Measurements from ENCODE around the gene XPR1.

Gene XPR1

DNA sequence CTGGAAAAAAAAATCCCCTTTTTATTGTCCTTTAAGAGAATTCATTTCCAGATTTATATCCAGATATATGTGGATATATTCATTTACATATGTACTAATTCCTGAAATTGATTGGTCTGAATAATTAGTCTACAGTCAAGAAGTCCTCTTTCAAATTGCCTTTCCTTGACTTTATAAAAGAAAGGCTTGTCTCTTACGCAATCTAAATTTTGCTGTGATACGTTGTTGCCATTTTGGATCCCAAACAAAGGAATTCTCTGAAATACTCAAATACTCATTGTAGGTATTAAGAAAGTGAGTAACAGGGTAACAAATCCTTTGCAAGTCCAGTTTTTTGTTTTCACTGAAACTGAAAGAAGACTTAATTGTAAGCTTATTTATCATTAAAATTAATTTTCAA, 144.0 kb downstream of the XPR1 start:
- H3K4me3 ChIP-seq (ENCODE audit: insufficient read depth, low read depth, low read length), result no peak overlapping the region
- H3K27me3 ChIP-seq (ENCODE audit: control insufficient read depth, insufficient read depth, low read length, poor library complexity, severe bottlenecking), result no peaks in the 10 kb centered on the region
- no peaks in the 10 kb centered on the region for H3K4me1 ChIP-seq (ENCODE audit: control insufficient read depth, insufficient read depth, low read length)
- H3K36me3 ChIP-seq (ENCODE audit: control insufficient read depth, insufficient read depth, low read length), result no peaks in the 10 kb centered on the region
- 92 to 100% methylated on average over 2 of the region's 2 CpGs for WGBS, 2 experiments
- no peak overlapping the region for H3K27ac ChIP-seq (ENCODE audit: insufficient read depth, low read depth, low read length, poor library complexity, severe bottlenecking)
- H3K9me3 ChIP-seq (ENCODE audit: control insufficient read depth, low read length), result no peaks in the 10 kb centered on the region

DNA sequence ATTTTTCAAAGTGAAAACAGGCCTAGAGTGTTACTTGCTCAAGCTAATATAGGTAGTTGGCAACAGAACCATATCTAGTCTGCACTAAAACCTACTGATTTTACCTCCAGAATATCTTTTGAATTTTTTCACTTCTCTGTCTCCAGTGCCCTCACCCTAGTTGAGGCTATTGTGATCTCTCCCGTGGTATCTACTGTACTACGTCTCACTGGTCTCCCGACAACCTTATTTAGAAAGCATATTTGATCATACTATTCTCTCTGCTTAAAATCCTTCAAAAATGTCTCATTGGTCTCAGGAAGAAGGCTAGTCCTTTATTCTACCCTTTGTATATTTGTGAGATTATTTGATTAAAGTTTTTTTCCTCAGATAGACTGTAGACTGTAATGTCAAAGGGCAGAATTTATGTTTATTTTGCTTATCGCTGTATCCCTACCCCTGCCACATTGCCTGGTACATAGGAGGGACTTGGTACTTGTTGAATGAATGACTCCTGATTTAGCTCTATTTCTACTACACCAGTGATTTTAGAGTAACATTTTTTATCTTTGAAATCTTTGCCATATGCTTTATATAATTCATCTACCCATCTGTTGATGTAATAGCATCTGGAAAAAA, 145.4 kb downstream of the XPR1 start:
- Histone ChIP-seq H3K9me3 (ENCODE audit: control insufficient read depth, low read length) (no peaks in the 10 kb centered on the region), H3K27me3 (ENCODE audit: control insufficient read depth, insufficient read depth, low read length, poor library complexity, severe bottlenecking) (no peaks in the 10 kb centered on the region), H3K4me1 (ENCODE audit: control insufficient read depth, insufficient read depth, low read length) (no peaks in the 10 kb centered on the region), H3K4me3 (ENCODE audit: insufficient read depth, low read depth, low read length) (no peak overlapping the region), H3K36me3 (ENCODE audit: control insufficient read depth, insufficient read depth, low read length) (no peaks in the 10 kb centered on the region), H3K27ac (ENCODE audit: insufficient read depth, low read depth, low read length, poor library complexity, severe bottlenecking) (no peak overlapping the region)
- WGBS, 2 experiments, result 85 to 86% methylated on average over 3 to 4 of the region's 4 CpGs

DNA sequence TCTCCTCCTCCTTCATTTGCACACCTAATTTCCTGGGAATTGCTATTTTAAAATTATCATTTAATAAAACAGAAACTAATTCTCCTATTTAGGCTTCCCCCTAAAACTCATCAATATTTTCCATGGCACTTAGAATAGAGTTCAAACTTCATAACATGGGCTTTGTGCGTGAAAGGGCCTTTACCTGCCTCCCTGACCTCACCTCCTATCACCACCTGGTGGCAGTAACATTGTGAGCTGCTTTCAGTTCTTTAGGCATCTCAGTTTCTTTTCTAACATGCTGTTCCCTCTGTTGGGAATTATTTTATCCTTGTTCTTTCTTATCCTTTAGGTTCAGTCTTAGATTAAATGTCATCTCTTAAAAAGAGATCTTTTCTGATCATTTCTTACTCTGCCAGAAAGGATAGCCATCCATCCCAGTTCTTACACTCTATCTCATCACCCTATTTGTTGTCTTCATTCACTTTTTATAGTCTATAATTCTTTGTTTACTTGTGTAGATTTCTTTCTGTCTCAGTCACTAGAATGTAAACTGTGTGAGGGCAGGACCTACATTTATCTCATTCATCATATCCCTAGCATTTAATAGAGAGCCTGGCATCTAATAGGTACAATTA, 147.1 kb downstream of the XPR1 start:
- WGBS, 2 experiments, result 56 to 73% methylated on average over 1 of the region's 1 CpG
- no peak overlapping the region for H3K27ac ChIP-seq (ENCODE audit: insufficient read depth, low read depth, low read length, poor library complexity, severe bottlenecking)
- H3K4me1 ChIP-seq (ENCODE audit: control insufficient read depth, insufficient read depth, low read length), result no peaks in the 10 kb centered on the region
- no peaks in the 10 kb centered on the region for H3K9me3 ChIP-seq (ENCODE audit: control insufficient read depth, low read length)
- H3K36me3 ChIP-seq (ENCODE audit: control insufficient read depth, insufficient read depth, low read length), result no peaks in the 10 kb centered on the region
- no peak overlapping the region for H3K4me3 ChIP-seq (ENCODE audit: insufficient read depth, low read depth, low read length)
- H3K27me3 ChIP-seq (ENCODE audit: control insufficient read depth, insufficient read depth, low read length, poor library complexity, severe bottlenecking), result no peaks in the 10 kb centered on the region

DNA sequence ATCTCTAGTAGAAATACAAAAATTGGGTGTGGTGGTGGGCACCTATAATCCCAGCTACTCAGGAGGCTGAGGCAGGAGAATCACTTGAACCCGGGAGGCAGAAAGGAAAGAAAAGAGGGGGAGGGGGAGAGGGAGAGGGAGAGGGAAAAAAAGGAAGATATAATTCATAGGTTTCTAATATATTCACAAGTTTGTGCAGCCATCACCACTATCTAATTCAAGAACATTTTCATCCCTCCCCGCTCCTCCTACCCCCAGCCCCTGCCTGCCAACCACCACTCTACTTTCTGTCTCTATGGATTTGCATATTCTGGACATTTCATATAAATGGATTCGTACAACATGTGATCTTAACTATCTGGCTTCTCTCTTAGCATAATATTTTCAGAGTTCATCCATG, 147.8 kb downstream of the XPR1 start:
- H3K27me3 ChIP-seq (ENCODE audit: control insufficient read depth, insufficient read depth, low read length, poor library complexity, severe bottlenecking), result no peaks in the 10 kb centered on the region
- WGBS, 2 experiments, result 88 to 97% methylated on average over 2 to 3 of the region's 3 CpGs
- H3K4me1 ChIP-seq (ENCODE audit: control insufficient read depth, insufficient read depth, low read length), result no peaks in the 10 kb centered on the region
- no peak overlapping the region for H3K27ac ChIP-seq (ENCODE audit: insufficient read depth, low read depth, low read length, poor library complexity, severe bottlenecking)
- H3K4me3 ChIP-seq (ENCODE audit: insufficient read depth, low read depth, low read length), result no peak overlapping the region
- no peaks in the 10 kb centered on the region for H3K36me3 ChIP-seq (ENCODE audit: control insufficient read depth, insufficient read depth, low read length)
- H3K9me3 ChIP-seq (ENCODE audit: control insufficient read depth, low read length), result no peaks in the 10 kb centered on the region

DNA sequence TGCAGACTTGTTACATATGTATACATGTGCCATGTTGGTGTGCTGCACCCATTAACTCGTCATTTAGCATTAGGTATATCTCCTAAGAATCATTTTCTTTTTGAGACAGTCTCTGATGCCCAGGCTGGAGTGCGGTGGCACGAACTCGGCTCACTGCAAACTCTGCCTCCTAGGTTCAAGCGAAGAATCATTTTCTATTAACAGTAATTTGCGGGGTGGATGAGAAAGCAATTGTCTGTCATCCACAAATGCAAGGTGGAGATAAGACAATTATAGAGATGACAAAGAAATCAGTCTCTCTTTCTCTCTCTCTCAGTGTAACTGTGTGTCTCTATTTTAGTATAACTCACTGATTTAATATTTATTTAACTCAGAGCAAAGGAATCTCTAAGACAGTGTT, 149.9 kb downstream of the XPR1 start:
- Histone ChIP-seq H3K9me3 (ENCODE audit: control insufficient read depth, low read length) (no peaks in the 10 kb centered on the region), H3K4me3 (ENCODE audit: insufficient read depth, low read depth, low read length) (no peak overlapping the region), H3K27me3 (ENCODE audit: control insufficient read depth, insufficient read depth, low read length, poor library complexity, severe bottlenecking) (no peaks in the 10 kb centered on the region), H3K27ac (ENCODE audit: insufficient read depth, low read depth, low read length, poor library complexity, severe bottlenecking) (no peak overlapping the region), H3K4me1 (ENCODE audit: control insufficient read depth, insufficient read depth, low read length) (no peaks in the 10 kb centered on the region), H3K36me3 (ENCODE audit: control insufficient read depth, insufficient read depth, low read length) (no peaks in the 10 kb centered on the region)
- WGBS, 2 experiments, result 84 to 96% methylated on average over 6 of the region's 6 CpGs

DNA sequence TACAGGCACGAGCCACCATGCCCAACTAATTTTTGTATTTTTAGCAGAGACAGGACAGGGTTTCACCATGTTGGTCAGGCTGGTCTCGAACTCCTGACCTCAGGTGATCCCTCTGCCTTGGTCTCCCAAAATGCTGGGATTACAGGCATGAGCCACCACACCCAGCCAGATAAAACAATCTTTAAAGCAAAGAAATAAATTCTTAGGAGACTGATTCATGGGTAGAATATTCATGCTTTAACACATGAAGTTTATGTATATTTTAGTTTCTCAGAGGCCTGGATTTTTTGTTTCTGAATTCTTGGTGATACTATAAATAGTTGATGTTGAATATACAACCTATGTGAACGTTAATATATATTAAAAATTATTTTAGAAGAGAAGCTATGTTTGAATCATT, 153.5 kb downstream of the XPR1 start:
- WGBS, 2 experiments, result 90 to 97% methylated on average over 2 to 3 of the region's 3 CpGs
- Histone ChIP-seq H3K9me3 (ENCODE audit: control insufficient read depth, low read length) (no peaks in the 10 kb centered on the region), H3K36me3 (ENCODE audit: control insufficient read depth, insufficient read depth, low read length) (no peaks in the 10 kb centered on the region), H3K27ac (ENCODE audit: insufficient read depth, low read depth, low read length, poor library complexity, severe bottlenecking) (no peak overlapping the region), H3K27me3 (ENCODE audit: control insufficient read depth, insufficient read depth, low read length, poor library complexity, severe bottlenecking) (no peaks in the 10 kb centered on the region), H3K4me3 (ENCODE audit: insufficient read depth, low read depth, low read length) (no peak overlapping the region), H3K4me1 (ENCODE audit: control insufficient read depth, insufficient read depth, low read length) (no peaks in the 10 kb centered on the region)

DNA sequence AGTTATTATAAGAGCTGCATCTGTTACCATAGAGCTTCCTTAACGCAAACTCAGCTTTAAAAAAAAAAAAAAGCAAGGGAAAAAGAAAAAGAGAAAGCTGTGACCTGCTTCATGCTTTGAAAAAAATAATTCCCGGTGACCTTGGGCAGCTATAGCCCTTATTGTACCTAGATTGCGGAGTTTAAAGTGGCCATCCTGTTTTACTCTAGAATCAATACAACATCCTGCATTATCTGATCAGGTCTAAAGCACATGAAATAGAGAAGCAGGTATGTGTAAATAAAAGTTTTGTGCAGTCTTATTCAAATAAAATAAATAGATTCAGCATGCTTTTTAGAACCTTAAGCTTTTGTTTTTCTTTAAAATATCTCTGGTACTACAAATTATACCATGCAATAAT, 154.1 kb downstream of the XPR1 start:
- no peaks in the 10 kb centered on the region for H3K9me3 ChIP-seq (ENCODE audit: control insufficient read depth, low read length)
- no peaks in the 10 kb centered on the region for H3K36me3 ChIP-seq (ENCODE audit: control insufficient read depth, insufficient read depth, low read length)
- 93 to 98% methylated on average over 3 of the region's 3 CpGs for WGBS, 2 experiments
- H3K4me3 ChIP-seq (ENCODE audit: insufficient read depth, low read depth, low read length), result no peak overlapping the region
- H3K27me3 ChIP-seq (ENCODE audit: control insufficient read depth, insufficient read depth, low read length, poor library complexity, severe bottlenecking), result no peaks in the 10 kb centered on the region
- no peaks in the 10 kb centered on the region for H3K4me1 ChIP-seq (ENCODE audit: control insufficient read depth, insufficient read depth, low read length)
- no peak overlapping the region for H3K27ac ChIP-seq (ENCODE audit: insufficient read depth, low read depth, low read length, poor library complexity, severe bottlenecking)

GRCh38 chr1:180786624-180787023, 154.8 kb downstream of the XPR1 start:
- H3K9me3 ChIP-seq (ENCODE audit: control insufficient read depth, low read length), result no peaks in the 10 kb centered on the region
- no peaks in the 10 kb centered on the region for H3K36me3 ChIP-seq (ENCODE audit: control insufficient read depth, insufficient read depth, low read length)
- WGBS, 2 experiments, result 81 to 88% methylated on average over 1 of the region's 1 CpG
- no peaks in the 10 kb centered on the region for H3K27me3 ChIP-seq (ENCODE audit: control insufficient read depth, insufficient read depth, low read length, poor library complexity, severe bottlenecking)
- no peaks in the 10 kb centered on the region for H3K4me1 ChIP-seq (ENCODE audit: control insufficient read depth, insufficient read depth, low read length)
- H3K27ac ChIP-seq (ENCODE audit: insufficient read depth, low read depth, low read length, poor library complexity, severe bottlenecking), result no peak overlapping the region
- H3K4me3 ChIP-seq (ENCODE audit: insufficient read depth, low read depth, low read length), result no peak overlapping the region

DNA sequence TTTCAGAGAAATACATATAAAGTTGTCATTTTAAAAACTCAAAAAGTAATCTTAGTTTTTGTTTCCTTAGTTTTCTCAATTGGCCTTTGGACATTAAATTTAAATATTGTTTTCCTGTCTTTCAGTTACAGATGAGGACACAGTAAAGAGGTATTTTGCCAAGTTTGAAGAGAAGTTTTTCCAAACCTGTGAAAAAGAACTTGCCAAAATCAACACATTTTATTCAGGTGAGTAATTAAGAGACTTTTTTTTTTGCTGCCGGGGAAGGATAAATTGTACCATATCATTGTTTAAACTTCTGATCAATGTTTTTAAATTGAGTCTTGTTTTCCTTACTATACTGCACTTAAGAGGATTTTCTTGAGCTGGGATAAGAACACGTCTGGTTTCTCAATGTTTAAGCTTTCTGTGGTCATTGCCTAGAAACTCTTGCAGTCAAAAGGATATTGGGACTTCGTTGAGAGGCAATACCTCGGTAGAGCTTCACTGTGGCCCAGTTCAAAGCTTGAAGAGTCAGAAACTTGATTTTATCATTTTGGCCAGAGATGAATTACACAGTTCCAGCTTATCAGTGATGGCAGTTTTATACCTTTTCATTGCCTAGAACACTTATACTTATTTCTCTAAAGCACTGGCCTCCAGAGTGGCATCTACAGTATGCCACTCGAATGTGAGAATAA, 155.9 kb downstream of the XPR1 start:
- Histone ChIP-seq H3K4me3 (ENCODE audit: insufficient read depth, low read depth, low read length) (no peak overlapping the region), H3K4me1 (ENCODE audit: control insufficient read depth, insufficient read depth, low read length) (no peaks in the 10 kb centered on the region), H3K36me3 (ENCODE audit: control insufficient read depth, insufficient read depth, low read length) (no peaks in the 10 kb centered on the region), H3K27ac (ENCODE audit: insufficient read depth, low read depth, low read length, poor library complexity, severe bottlenecking) (no peak overlapping the region), H3K9me3 (ENCODE audit: control insufficient read depth, low read length) (no peaks in the 10 kb centered on the region), H3K27me3 (ENCODE audit: control insufficient read depth, insufficient read depth, low read length, poor library complexity, severe bottlenecking) (no peaks in the 10 kb centered on the region)
- WGBS, 2 experiments, result 90 to 96% methylated on average over 3 to 4 of the region's 5 CpGs

- Histone ChIP-seq H3K4me1 (ENCODE audit: control insufficient read depth, insufficient read depth, low read length) (no peaks in the 10 kb centered on the region), H3K36me3 (ENCODE audit: control insufficient read depth, insufficient read depth, low read length) (no peaks in the 10 kb centered on the region), H3K27ac (ENCODE audit: insufficient read depth, low read depth, low read length, poor library complexity, severe bottlenecking) (no peak overlapping the region), H3K9me3 (ENCODE audit: control insufficient read depth, low read length) (no peaks in the 10 kb centered on the region), H3K4me3 (ENCODE audit: insufficient read depth, low read depth, low read length) (no peak overlapping the region), H3K27me3 (ENCODE audit: control insufficient read depth, insufficient read depth, low read length, poor library complexity, severe bottlenecking) (no peaks in the 10 kb centered on the region)
Measured at GRCh38 chr1:180789460-180789859, 157.6 kb downstream of the XPR1 start.
